ENCODE data around the gene KANSL3. TPM values are rescaled to one million over a fixed set of nuclear protein-coding genes. Genes with fewer than 3 reads are reported as not detected.
"Not testable (repeated sequence)": the region's sequence is repeated elsewhere in the genome, so short reads cannot be mapped to it uniquely, and the experiment has no call there.

KANSL3 gene
- total RNA-seq, 1 experiment from 2014 or later, result 34.5 TPM

GRCh38 chr2:96556441-96557330, 81.4 kb downstream of the KANSL3 start:
- no peaks in the 10 kb centered on the region for H3K9me3 ChIP-seq
- H3K36me3 ChIP-seq, result no peaks in the 10 kb centered on the region
- H3K4me3 ChIP-seq, result no peak overlapping the region
- peak; percentile 75 for DNase-seq
- H3K27me3 ChIP-seq, result no peaks in the 10 kb centered on the region

- no peak for DNase-seq
- no peaks in the 10 kb centered on the region for H3K9me3 ChIP-seq
- no peak overlapping the region for H3K4me3 ChIP-seq
- no peaks in the 10 kb centered on the region for H3K36me3 ChIP-seq
- H3K27me3 ChIP-seq, result no peaks in the 10 kb centered on the region
Observed at GRCh38 chr2:96555146-96555610, 82.9 kb downstream of the KANSL3 start.

- peak; percentile 66 for DNase-seq
- Histone ChIP-seq H3K27me3 (no peaks in the 10 kb centered on the region), H3K36me3 (no peaks in the 10 kb centered on the region), H3K4me3 (no peak overlapping the region), H3K9me3 (no peaks in the 10 kb centered on the region)
Observed at GRCh38 chr2:96554293-96555145, 83.6 kb downstream of the KANSL3 start.

GRCh38 chr2:96553957-96554292, 84.2 kb downstream of the KANSL3 start:
- not testable (repeated sequence) for DNase-seq, H3K27me3 ChIP-seq, H3K9me3 ChIP-seq, H3K36me3 ChIP-seq, H3K4me3 ChIP-seq

GRCh38 chr2:96553176-96553956, 84.7 kb downstream of the KANSL3 start:
- H3K36me3 ChIP-seq, result no peaks in the 10 kb centered on the region
- H3K27me3 ChIP-seq, result no peaks in the 10 kb centered on the region
- no peak overlapping the region for H3K4me3 ChIP-seq
- DNase-seq, result no peak
- H3K9me3 ChIP-seq, result no peaks in the 10 kb centered on the region

- H3K9me3 ChIP-seq, result no peaks in the 10 kb centered on the region
- H3K36me3 ChIP-seq, result no peaks in the 10 kb centered on the region
- no peak for DNase-seq
- H3K4me3 ChIP-seq, result no peak overlapping the region
- H3K27me3 ChIP-seq, result no peaks in the 10 kb centered on the region
Observed at GRCh38 chr2:96552315-96553175, 85.6 kb downstream of the KANSL3 start.

- Histone ChIP-seq H3K36me3 (no peaks in the 10 kb centered on the region), H3K9me3 (no peaks in the 10 kb centered on the region), H3K27me3 (no peaks in the 10 kb centered on the region), H3K4me3 (no peak overlapping the region)
- DNase-seq, result no peak
Observed at GRCh38 chr2:96551605-96552314, 86.4 kb downstream of the KANSL3 start.

- no peak for DNase-seq
- Histone ChIP-seq H3K36me3 (no peaks in the 10 kb centered on the region), H3K4me3 (no peak overlapping the region), H3K27me3 (no peaks in the 10 kb centered on the region), H3K9me3 (no peaks in the 10 kb centered on the region)
Observed at GRCh38 chr2:96550787-96551604, 87.1 kb downstream of the KANSL3 start.

GRCh38 chr2:96549967-96550786, 87.9 kb downstream of the KANSL3 start:
- Histone ChIP-seq H3K36me3 (no peaks in the 10 kb centered on the region), H3K4me3 (no peak overlapping the region), H3K27me3 (no peaks in the 10 kb centered on the region), H3K9me3 (no peaks in the 10 kb centered on the region)
- no peak for DNase-seq

- H3K9me3 ChIP-seq, result no peaks in the 10 kb centered on the region
- H3K4me3 ChIP-seq, result no peak overlapping the region
- no peaks in the 10 kb centered on the region for H3K36me3 ChIP-seq
- no peak for DNase-seq
- no peaks in the 10 kb centered on the region for H3K27me3 ChIP-seq
Observed at GRCh38 chr2:96549466-96549785, 88.7 kb downstream of the KANSL3 start.

- H3K9me3 ChIP-seq, result no peaks in the 10 kb centered on the region
- H3K27me3 ChIP-seq, result no peaks in the 10 kb centered on the region
- no peaks in the 10 kb centered on the region for H3K36me3 ChIP-seq
- no peak overlapping the region for H3K4me3 ChIP-seq
- no peak for DNase-seq
Observed at GRCh38 chr2:96548558-96549465, 89.3 kb downstream of the KANSL3 start.

- no peak overlapping the region for H3K4me3 ChIP-seq
- H3K9me3 ChIP-seq, result no peaks in the 10 kb centered on the region
- no peaks in the 10 kb centered on the region for H3K36me3 ChIP-seq
- DNase-seq, result no peak
- H3K27me3 ChIP-seq, result no peaks in the 10 kb centered on the region
Observed at GRCh38 chr2:96547731-96548171, 90.4 kb downstream of the KANSL3 start.

- H3K36me3 ChIP-seq, result no peaks in the 10 kb centered on the region
- H3K4me3 ChIP-seq, result no peak overlapping the region
- H3K9me3 ChIP-seq, result no peaks in the 10 kb centered on the region
- no peak for DNase-seq
- H3K27me3 ChIP-seq, result no peaks in the 10 kb centered on the region
Observed at GRCh38 chr2:96547203-96547641, 90.9 kb downstream of the KANSL3 start.

All from MG63 (cell line).